GM23338 (cell line): ENCODE results near the gene ACAD10. TPM values are rescaled to one million over a fixed set of nuclear protein-coding genes. Genes with fewer than 3 reads are reported as not detected.

Experiments used
- ATAC-seq: fragments of 200-7000 bp; cut with Tn5 transposase; 3 replicates; pipeline ENCODE4 v1.9.1; 2020
- DNase-seq: peaks from one replicate; pipeline ENCODE4 v3.0.0-alpha.2; 2015; ENCODE audit warnings: low spot score
- H2AFZ ChIP-seq: fragments of 200-600 bp; sonication (generic); 2 replicates; pipeline ENCODE4 v1.8.0; 2016; ENCODE audit warnings: antibody characterized with exemption, mild to moderate bottlenecking, moderate library complexity
- H3F3A ChIP-seq: fragments of 200-600 bp; sonication (generic); replicated peaks from 2 replicates; pipeline ENCODE4 v1.8.0; 2017; ENCODE audit warnings: antibody characterized with exemption, mixed run types, low read depth
- H3K27ac ChIP-seq: fragments of 200-600 bp; sonication (generic); 2 replicates; pipeline ENCODE4 v1.6.1; 2016; ENCODE audit warnings: low read depth
- H3K27me3 ChIP-seq: fragments of 200-600 bp; sonication (generic); 2 replicates; pipeline ENCODE4 v1.8.0; 2016; ENCODE audit warnings: mild to moderate bottlenecking, mixed run types, moderate library complexity; ENCODE audit not compliant: insufficient read depth
- H3K36me3 ChIP-seq: fragments of 200-600 bp; sonication (generic); 2 replicates; pipeline ENCODE4 v1.8.0; 2016; ENCODE audit warnings: mild to moderate bottlenecking; ENCODE audit not compliant: insufficient read depth
- H3K4me1 ChIP-seq: fragments of 200-600 bp; sonication (generic); 2 replicates; pipeline ENCODE4 v1.8.0; 2016; ENCODE audit warnings: mild to moderate bottlenecking, moderate library complexity; ENCODE audit not compliant: insufficient read depth
- H3K4me2 ChIP-seq: fragments of 200-600 bp; sonication (generic); 2 replicates; pipeline ENCODE4 v1.7.1; 2017; ENCODE audit warnings: mixed run types
- H3K4me3 ChIP-seq: fragments of 200-600 bp; sonication (generic); 2 replicates; pipeline ENCODE4 v1.6.1; 2016; ENCODE audit warnings: mixed run types
- H3K79me2 ChIP-seq: fragments of 200-600 bp; sonication (generic); replicated peaks from 2 replicates; pipeline ENCODE4 v1.8.0; 2017; ENCODE audit warnings: mild to moderate bottlenecking; ENCODE audit not compliant: insufficient read depth
- H3K9me2 ChIP-seq: fragments of 200-600 bp; sonication (generic); 2 replicates; pipeline ENCODE4 v1.8.0; 2017; ENCODE audit not compliant: insufficient read depth
- H4K20me1 ChIP-seq: fragments of 200-600 bp; sonication (generic); replicated peaks from 2 replicates; pipeline ENCODE4 v1.8.0; 2017; ENCODE audit warnings: mild to moderate bottlenecking; ENCODE audit not compliant: insufficient read depth
- H3K27ac Mint-ChIP-seq: 2 replicates; pipeline ENCODE4 v1.8.0; 2020; ENCODE audit warnings: inconsistent platforms, mild to moderate bottlenecking, moderate library complexity, mixed read lengths
- H3K27me3 Mint-ChIP-seq: 3 replicates; pipeline ENCODE4 v1.8.0; 2022; ENCODE audit warnings: low read depth, mild to moderate bottlenecking, moderate library complexity, mixed read lengths, inconsistent platforms; ENCODE audit not compliant: insufficient read depth, poor library complexity
- H3K36me3 Mint-ChIP-seq: 3 replicates; pipeline ENCODE4 v1.8.0; 2021; ENCODE audit warnings: low read depth, mild to moderate bottlenecking, inconsistent platforms, moderate library complexity, mixed read lengths
- H3K4me1 Mint-ChIP-seq: 3 replicates; pipeline ENCODE4 v1.8.0; 2020; ENCODE audit warnings: mild to moderate bottlenecking, inconsistent platforms, mixed read lengths
- H3K4me3 Mint-ChIP-seq: 3 replicates; pipeline ENCODE4 v1.8.0; 2021; ENCODE audit warnings: moderate library complexity, mild to moderate bottlenecking, inconsistent platforms, mixed read lengths
- H3K9me3 Mint-ChIP-seq: 3 replicates; pipeline ENCODE4 v1.8.0; 2020; ENCODE audit warnings: moderate library complexity, mild to moderate bottlenecking, inconsistent platforms, mixed read lengths
- EZH2phosphoT487 ChIP-seq: fragments of 200-600 bp; sonication (generic); IDR thresholded peaks from one replicate; pipeline ENCODE4 v1.8.1; 2018; ENCODE audit warnings: antibody characterized with exemption; ENCODE audit not compliant: unreplicated experiment
- REST ChIP-seq: IDR thresholded peaks from one replicate; pipeline ENCODE4 v1.6.1; 2018; ENCODE audit warnings: antibody characterized with exemption; ENCODE audit not compliant: unreplicated experiment
- polyA plus RNA-seq: library from polyadenylated mRNA; unstranded; fragments of >200 nt; fragmentation: Nextera tagmentation; extraction: Ambion mirVana; gene quantifications from 2 replicates; pipeline ENCODE4 v1.2.1, GENCODE V29; 2016
- total RNA-seq: library from RNA; depleted of rRNA; stranded (reverse); fragments of >200 nt; shearing (Covaris generic); gene quantifications from 2 replicates; pipeline ENCODE4 v1.2.3, GENCODE V29; 2014
- TF ChIP-seq, protein P1 (sequence below), 2 experiments: fragments of 200-600 bp in 1 of 2; sonication (generic) in 1 of 2; conservative IDR thresholded peaks; 2 replicates each; pipeline versions ENCODE4 v1.5.1 to v1.6.1; 2016 to 2017; ENCODE audit warnings: antibody characterized with exemption in 2 of 2, low read depth in 2 of 2, mild to moderate bottlenecking in 2 of 2, moderate library complexity in 1 of 2

The ACAD10 gene
- total and polyA plus RNA-seq, 2 experiments from 2014 or later, result 16.3 to 23.1 TPM

DNA sequence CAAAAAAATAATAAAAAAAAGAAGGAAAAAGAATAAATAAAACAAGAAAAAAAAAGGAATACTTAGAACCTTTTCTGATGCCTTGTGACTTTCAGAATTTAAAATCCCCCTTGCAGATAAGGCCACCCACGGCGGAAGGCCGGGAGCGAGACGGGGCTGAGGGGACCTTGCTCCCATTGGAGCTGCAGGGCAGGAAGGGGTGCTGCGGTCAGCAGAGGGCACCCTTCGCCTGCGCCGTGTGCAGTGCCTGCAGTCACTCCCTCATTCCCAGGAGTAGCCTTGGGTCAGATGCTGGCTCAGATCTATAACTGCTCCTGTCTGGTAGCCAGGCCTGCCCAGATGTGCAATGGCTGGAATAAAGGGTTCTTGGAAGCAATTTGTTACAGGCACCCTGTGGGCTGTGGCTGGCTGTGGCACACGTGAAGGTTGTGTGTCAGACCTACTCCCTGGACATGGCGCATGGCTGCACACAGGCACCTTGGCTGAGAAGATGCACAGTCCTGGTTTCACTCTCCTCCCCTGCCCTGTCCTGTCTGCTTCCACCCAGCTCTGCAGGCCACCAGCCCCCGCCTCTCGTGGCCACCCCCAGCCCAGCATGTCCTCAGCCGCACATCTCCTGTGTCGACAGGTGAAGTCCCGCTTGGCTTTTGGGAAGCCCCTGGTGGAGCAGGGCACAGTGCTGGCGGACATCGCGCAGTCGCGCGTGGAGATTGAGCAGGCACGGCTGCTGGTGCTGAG, 67.5 kb downstream of the ACAD10 start:
- no peak overlapping the region for H3K27ac Mint-ChIP-seq

More for the DNA sequence above, 67.5 kb downstream of the ACAD10 start:
- TF ChIP-seq, protein P1, sequence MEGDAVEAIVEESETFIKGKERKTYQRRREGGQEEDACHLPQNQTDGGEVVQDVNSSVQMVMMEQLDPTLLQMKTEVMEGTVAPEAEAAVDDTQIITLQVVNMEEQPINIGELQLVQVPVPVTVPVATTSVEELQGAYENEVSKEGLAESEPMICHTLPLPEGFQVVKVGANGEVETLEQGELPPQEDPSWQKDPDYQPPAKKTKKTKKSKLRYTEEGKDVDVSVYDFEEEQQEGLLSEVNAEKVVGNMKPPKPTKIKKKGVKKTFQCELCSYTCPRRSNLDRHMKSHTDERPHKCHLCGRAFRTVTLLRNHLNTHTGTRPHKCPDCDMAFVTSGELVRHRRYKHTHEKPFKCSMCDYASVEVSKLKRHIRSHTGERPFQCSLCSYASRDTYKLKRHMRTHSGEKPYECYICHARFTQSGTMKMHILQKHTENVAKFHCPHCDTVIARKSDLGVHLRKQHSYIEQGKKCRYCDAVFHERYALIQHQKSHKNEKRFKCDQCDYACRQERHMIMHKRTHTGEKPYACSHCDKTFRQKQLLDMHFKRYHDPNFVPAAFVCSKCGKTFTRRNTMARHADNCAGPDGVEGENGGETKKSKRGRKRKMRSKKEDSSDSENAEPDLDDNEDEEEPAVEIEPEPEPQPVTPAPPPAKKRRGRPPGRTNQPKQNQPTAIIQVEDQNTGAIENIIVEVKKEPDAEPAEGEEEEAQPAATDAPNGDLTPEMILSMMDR (conservative IDR thresholded peaks at IDR 0.05; ENCODE audit: low read depth in 2 of 2), result peak; percentile 82 to 98
- no peak for TF ChIP-seq EZH2phosphoT487
- no peak for TF ChIP-seq REST
- ATAC-seq (peak; percentile 97), DNase-seq (peak; percentile 81)
- no peaks in the 10 kb centered on the region for H4K20me1 ChIP-seq
- H3K9me3 Mint-ChIP-seq, result no peaks in the 10 kb centered on the region
- H3K27ac ChIP-seq, result peak overlapping the region; percentile 72; the same call in 1 of the 2 replicates
- H3K36me3 Mint-ChIP-seq, result no peaks in the 10 kb centered on the region
- no peak overlapping the region for H3K4me3 Mint-ChIP-seq
- no peak overlapping the region for H3K4me3 ChIP-seq
- H3K4me1 Mint-ChIP-seq, result peaks cover 8% of the 10 kb centered on the region
- no peak overlapping the region for H2AFZ ChIP-seq
- no peak overlapping the region for H3K4me2 ChIP-seq
- no peaks in the 10 kb centered on the region for H3K79me2 ChIP-seq
- H3K36me3 ChIP-seq, result no peaks in the 10 kb centered on the region
- no peaks in the 10 kb centered on the region for H3K9me2 ChIP-seq
- H3K27me3 Mint-ChIP-seq, result peaks cover 11% of the 10 kb centered on the region
- no peaks in the 10 kb centered on the region for H3K4me1 ChIP-seq
- H3K27me3 ChIP-seq, result no peaks in the 10 kb centered on the region
- H3F3A ChIP-seq, result peaks cover 1% of the 10 kb centered on the region; the same call in 1 of the 2 replicates
